Measurements from ENCODE around the gene RDH8. TPM values are rescaled to one million over a fixed set of nuclear protein-coding genes. Genes with fewer than 3 reads are reported as not detected.

RDH8 gene
- total RNA-seq, 1 experiment from 2014 or later, result not detected

- Histone ChIP-seq H3T11ph (ENCODE audit: low read length) (no peak overlapping the region), H3K56ac (ENCODE audit: insufficient read length, low read depth, low read length) (no peak overlapping the region), H4K8ac (replicated peaks; ENCODE audit: insufficient read length, low read depth, low read length) (no peak overlapping the region), H4K20me1 (ENCODE audit: control insufficient read depth, insufficient read depth, insufficient read length) (no peaks in the 10 kb centered on the region), H3K9ac (ENCODE audit: extremely low read depth, insufficient read length, low read length) (no peak overlapping the region), H3K27ac (ENCODE audit: insufficient read length, low read depth, low read length) (no peak overlapping the region), H3K18ac (ENCODE audit: insufficient read length, low read depth, low read length) (no peak overlapping the region), H4K5ac (ENCODE audit: insufficient read length, low read depth, low read length) (no peak overlapping the region), H3K23ac (ENCODE audit: insufficient read length, low read depth, low read length) (no peak overlapping the region), H3K4me2 (ENCODE audit: insufficient read depth, insufficient read length, low read length) (no peak overlapping the region), H3K79me2 (ENCODE audit: insufficient read depth, low read length) (no peaks in the 10 kb centered on the region), H4K91ac (ENCODE audit: insufficient read length, low read depth, low read length) (no peak overlapping the region), H3K23me2 (ENCODE audit: insufficient read length, low read depth, low read length, poor library complexity, severe bottlenecking) (no peaks in the 10 kb centered on the region), H3K14ac (ENCODE audit: insufficient read depth, low read length) (no peak overlapping the region), H3K9me3 (ENCODE audit: control insufficient read depth, low read depth, low read length) (no peaks in the 10 kb centered on the region), H2BK5ac (ENCODE audit: insufficient read length, low read length) (no peak overlapping the region), H3K79me1 (ENCODE audit: insufficient read depth, low read depth, low read length, poor library complexity, severe bottlenecking) (no peaks in the 10 kb centered on the region), H2BK120ac (ENCODE audit: low read depth, low read length, poor library complexity, severe bottlenecking) (no peak overlapping the region), H3K4ac (ENCODE audit: low read depth, low read length) (no peak overlapping the region), H3K4me1 (ENCODE audit: insufficient read depth, low read length) (no peaks in the 10 kb centered on the region), H2BK20ac (ENCODE audit: low read depth, low read length, poor library complexity, severe bottlenecking) (no peak overlapping the region), H2BK12ac (ENCODE audit: insufficient read length, low read depth, low read length) (no peak overlapping the region), H2AK5ac (ENCODE audit: insufficient read length, low read length) (no peak overlapping the region), H3K27me3 (ENCODE audit: insufficient read depth, low read length) (peaks cover 2% of the 10 kb centered on the region; the same call in 1 of the 2 replicates), H2AFZ (ENCODE audit: low read length) (no peak overlapping the region), H2BK15ac (ENCODE audit: low read depth, low read length) (no peak overlapping the region)
- Mint-ChIP-seq H3K27ac (no peak overlapping the region; a peak in 1 of 7 replicates), H3K27me3 (ENCODE audit: low read depth) (peaks cover 59% of the 10 kb centered on the region), H3K36me3 (ENCODE audit: insufficient read depth in 1 of 3, low read depth in 3 of 3) (no peaks in the 10 kb centered on the region; a peak in 2 of 7 replicates), H3K9me3 (no peaks in the 10 kb centered on the region; a peak in 1 of 5 replicates), H3K4me3 (no peak overlapping the region), H3K4me1 (peaks cover 7 to 12% of the 10 kb centered on the region in 2 experiments)
- DNase-seq, result no peak
- no peak for TF ChIP-seq CTCF (conservative IDR thresholded peaks at IDR 0.05)
- no CpG with 5 or more reads among the region's 8 CpGs for WGBS (ENCODE audit: extremely low coverage, insufficient read length, low lambda C conversion rate)
These were observed 44.2 kb upstream of the RDH8 start for GRCh38 chr19:9968820-9969687.
